ENCODE results near the gene SEMA3G. TPM values are rescaled to one million over a fixed set of nuclear protein-coding genes. Genes with fewer than 3 reads are reported as not detected.

SEMA3G gene
- total RNA-seq, 2 experiments from 2014 or later, result 0.08 to 0.19 TPM

GRCh38 chr3:52456169-52456799 is 11.4 kb upstream of the SEMA3G start:
- ChIA-PET CTCF (interaction anchor here (1.1 to 1.4 kb wide), 2 partner anchors 44 to 225 kb away, joined by 4 to 10 read pairs; no protein-coding TSS in a partner anchor), POLR2A (no interaction called here)

GRCh38 chr3:52455283-52456168 is 10.6 kb upstream of the SEMA3G start, which contains the start of gene NISCH:
Gene NISCH (plus strand): TSS chr3:52455604. CDS start chr3:52455642, 38 bp downstream.
- POLR2A ChIA-PET, result interaction anchor here (0.6 kb wide), 2 partner anchors 136 to 168 kb away, joined by 3 read pairs; partner anchors contain the start of gene GLYCTK
- CTCF ChIA-PET, result interaction anchor here (1.1 kb wide), 1 partner anchor 43 kb away, joined by 10 read pairs; no protein-coding TSS in a partner anchor

- CTCF ChIA-PET, result interaction anchor here (1.1 to 2.1 kb wide), 4 partner anchors 9 to 43 kb away, joined by 4 to 10 read pairs (median 8); partner anchors contain the start of gene SEMA3G
- POLR2A ChIA-PET, result interaction anchor here (0.6 kb wide), 2 partner anchors 136 to 167 kb away, joined by 3 read pairs; partner anchors contain the start of gene GLYCTK
These were observed 10.0 kb upstream of the SEMA3G start for GRCh38 chr3:52454938-52455282.

GRCh38 chr3:52454250-52454937 is 9.5 kb upstream of the SEMA3G start:
- POLR2A ChIA-PET, result interaction anchor here (0.6 kb wide), 1 partner anchor 135 kb away, joined by 3 read pairs; no protein-coding TSS in a partner anchor
- CTCF ChIA-PET, result interaction anchor here (0.8 to 2.1 kb wide), 5 partner anchors 9 to 42 kb away, joined by 3 to 9 read pairs (median 5); partner anchors contain the start of gene SEMA3G

GRCh38 chr3:52453496-52454249 is 8.8 kb upstream of the SEMA3G start, which contains the start of gene TNNC1:
Gene TNNC1 (minus strand): TSS chr3:52454041. CDS start chr3:52454015, 26 bp downstream.
- CTCF ChIA-PET, result interaction anchor here (0.8 to 2.1 kb wide), 5 partner anchors 8 to 41 kb away, joined by 3 to 9 read pairs (median 5); partner anchors contain the start of gene SEMA3G
- POLR2A ChIA-PET, result interaction anchor here (0.6 kb wide), 1 partner anchor 471 kb away, joined by 3 read pairs; no protein-coding TSS in a partner anchor

GRCh38 chr3:52452570-52453221 is 7.8 kb upstream of the SEMA3G start:
- CTCF ChIA-PET, result interaction anchor here (2.1 kb wide), 1 partner anchor 24 kb away, joined by 9 read pairs; no protein-coding TSS in a partner anchor
- POLR2A ChIA-PET, result no interaction called here

GRCh38 chr3:52452126-52452525 is 7.2 kb upstream of the SEMA3G start:
- CTCF ChIA-PET, result no interaction called here
- POLR2A ChIA-PET, result no interaction called here

- POLR2A ChIA-PET, result no interaction called here
These were observed 6.6 kb upstream of the SEMA3G start for GRCh38 chr3:52451237-52452083.

GRCh38 chr3:52450489-52451236 is 5.8 kb upstream of the SEMA3G start:
- ChIA-PET CTCF (no interaction called here), POLR2A (interaction anchor here (0.5 kb wide), 1 partner anchor 329 kb away, joined by 3 read pairs; no protein-coding TSS in a partner anchor)

More at GRCh38 chr3:52451237-52452083, 6.6 kb upstream of the SEMA3G start:
- CTCF ChIA-PET, result no interaction called here

- ChIA-PET CTCF (interaction anchor here (1.8 to 4.3 kb wide), 8 partner anchors 12 to 227 kb away, joined by 8 to 27 read pairs (median 16); no protein-coding TSS in a partner anchor), POLR2A (interaction anchor here (0.5 kb wide), 1 partner anchor 29 kb away, joined by 3 read pairs; no protein-coding TSS in a partner anchor)
These were observed 2.8 kb upstream of the SEMA3G start for GRCh38 chr3:52447512-52448355.

- ChIA-PET CTCF (interaction anchor here (0.8 to 4.3 kb wide), 12 partner anchors 7 to 226 kb away, joined by 3 to 27 read pairs (median 10); partner anchors contain the start of gene TNNC1), POLR2A (interaction anchor here (0.6 kb wide), 1 partner anchor 35 kb away, joined by 5 read pairs; no protein-coding TSS in a partner anchor)
These were observed 2.0 kb upstream of the SEMA3G start for GRCh38 chr3:52446631-52447511.

- ChIA-PET POLR2A (interaction anchor here (0.6 kb wide), 1 partner anchor 34 kb away, joined by 5 read pairs; no protein-coding TSS in a partner anchor), CTCF (interaction anchor here (0.8 to 4.3 kb wide), 12 partner anchors 8 to 225 kb away, joined by 3 to 27 read pairs (median 10); partner anchors contain the start of gene TNNC1)
These were observed 1.1 kb upstream of the SEMA3G start for GRCh38 chr3:52446042-52446441.

GRCh38 chr3:52443791-52444687 is 864 bp downstream of the SEMA3G start:
- ChIA-PET POLR2A (no interaction called here), CTCF (interaction anchor here (0.7 to 4.0 kb wide), 4 partner anchors 12 to 564 kb away, joined by 3 to 27 read pairs (median 14); no protein-coding TSS in a partner anchor)

Data from activated CD8-positive, alpha-beta memory T cell treated with anti-CD3 and anti-CD28 coated beads for 36 hours (primary cell).